ENCODE results near the gene GNAI3.

- no peak for TF ChIP-seq TAF1 (IDR thresholded peaks at IDR 0.05; ENCODE audit: low read depth)
- no peak for TF ChIP-seq REST (IDR thresholded peaks at IDR 0.05; ENCODE audit: borderline replicate concordance)
- no peak for TF ChIP-seq EZH2 (IDR thresholded peaks at IDR 0.05; ENCODE audit: borderline replicate concordance, insufficient read depth, low read length, poor library complexity, severe bottlenecking)
- no peak for TF ChIP-seq POLR2AphosphoS5 (IDR thresholded peaks at IDR 0.05)
- TF ChIP-seq, protein P1, sequence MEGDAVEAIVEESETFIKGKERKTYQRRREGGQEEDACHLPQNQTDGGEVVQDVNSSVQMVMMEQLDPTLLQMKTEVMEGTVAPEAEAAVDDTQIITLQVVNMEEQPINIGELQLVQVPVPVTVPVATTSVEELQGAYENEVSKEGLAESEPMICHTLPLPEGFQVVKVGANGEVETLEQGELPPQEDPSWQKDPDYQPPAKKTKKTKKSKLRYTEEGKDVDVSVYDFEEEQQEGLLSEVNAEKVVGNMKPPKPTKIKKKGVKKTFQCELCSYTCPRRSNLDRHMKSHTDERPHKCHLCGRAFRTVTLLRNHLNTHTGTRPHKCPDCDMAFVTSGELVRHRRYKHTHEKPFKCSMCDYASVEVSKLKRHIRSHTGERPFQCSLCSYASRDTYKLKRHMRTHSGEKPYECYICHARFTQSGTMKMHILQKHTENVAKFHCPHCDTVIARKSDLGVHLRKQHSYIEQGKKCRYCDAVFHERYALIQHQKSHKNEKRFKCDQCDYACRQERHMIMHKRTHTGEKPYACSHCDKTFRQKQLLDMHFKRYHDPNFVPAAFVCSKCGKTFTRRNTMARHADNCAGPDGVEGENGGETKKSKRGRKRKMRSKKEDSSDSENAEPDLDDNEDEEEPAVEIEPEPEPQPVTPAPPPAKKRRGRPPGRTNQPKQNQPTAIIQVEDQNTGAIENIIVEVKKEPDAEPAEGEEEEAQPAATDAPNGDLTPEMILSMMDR (IDR thresholded peaks at IDR 0.05; ENCODE audit: poor library complexity, severe bottlenecking): no peak
- no peak for TF ChIP-seq SMC3 (conservative IDR thresholded peaks at IDR 0.05; ENCODE audit: poor library complexity)
- TF ChIP-seq RAD21 (conservative IDR thresholded peaks at IDR 0.05): no peak
These were observed 14.0 kb upstream of the GNAI3 start for GRCh38 chr1:109534307-109534858.

Measured in neural cell (in vitro differentiated cells).